HTR-8/SVneo (cell line): ENCODE measurements around the gene ZNF219.

Experiments used
- DNase-seq: peaks from one replicate; pipeline ENCODE4 v3.0.0; 2011; ENCODE audit warnings: low spot score, mixed read lengths; ENCODE audit not compliant: insufficient read length
- FAIRE-seq: peaks from 2 replicates; lab custom pipeline; 2011; peaks lifted over from hg19 to GRCh38; lab: Jason Lieb, UNC

ZNF219 gene

DNA sequence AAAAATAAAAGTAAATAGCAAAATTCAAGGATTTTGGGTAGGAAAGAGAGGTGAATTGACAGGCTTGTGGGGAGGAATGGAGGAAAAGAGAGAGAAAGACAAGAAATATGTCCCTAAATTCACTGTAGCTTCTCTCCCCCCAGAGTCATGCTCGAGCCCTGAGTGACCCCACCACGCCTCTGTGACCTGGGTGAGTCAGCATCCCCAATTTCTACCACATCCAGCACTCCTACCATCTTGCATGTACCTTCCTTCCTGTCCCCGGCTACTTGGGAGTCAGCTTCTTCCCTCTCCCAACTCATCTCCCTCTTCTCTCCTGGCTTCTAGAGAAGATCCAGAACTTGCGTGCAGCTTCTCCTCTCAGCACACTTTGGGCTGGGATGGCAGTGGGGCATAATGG, 9.8 kb downstream of the ZNF219 start:
- no peak for FAIRE-seq
- DNase-seq = no peak

DNA sequence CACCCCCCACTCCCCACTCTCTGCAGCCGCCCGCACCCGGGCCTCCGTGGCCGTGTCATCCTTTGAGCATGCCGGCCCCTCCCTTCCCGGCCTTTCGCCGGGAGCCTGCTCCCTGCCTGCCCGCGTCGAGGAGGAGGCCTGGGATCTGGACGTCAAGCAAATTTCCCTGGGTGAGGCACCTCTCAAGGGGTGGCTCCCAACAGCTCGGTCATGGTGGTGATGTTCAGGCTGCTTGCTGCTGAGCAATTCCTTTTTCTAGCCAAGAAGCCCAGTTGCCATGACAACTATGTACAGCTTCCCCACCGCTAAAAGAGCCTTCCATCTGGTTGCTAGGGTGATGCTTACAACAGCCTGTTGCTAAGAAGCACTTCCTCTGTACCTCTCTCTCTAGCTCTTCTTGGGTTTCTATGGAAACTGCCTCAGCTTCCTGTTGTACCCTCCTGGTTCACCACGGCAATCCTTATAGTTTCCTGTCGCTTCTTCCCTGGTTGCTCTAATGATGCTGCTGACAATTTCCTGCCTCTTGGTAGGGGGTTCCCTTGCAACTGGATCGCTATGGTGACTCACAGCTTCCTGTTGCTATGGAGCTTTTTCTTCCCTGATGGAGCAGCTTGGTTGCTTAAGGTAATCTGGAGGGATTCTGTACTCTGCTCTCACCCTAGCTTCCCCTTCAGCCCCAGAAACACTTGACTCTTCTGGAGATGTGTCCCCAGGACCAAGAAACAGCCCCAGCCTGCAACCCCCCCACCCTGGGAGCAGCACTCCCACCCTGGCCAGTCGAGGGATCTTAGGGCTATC, 11.0 kb downstream of the ZNF219 start:
- FAIRE-seq (no peak), DNase-seq (peak; percentile 52)

DNA sequence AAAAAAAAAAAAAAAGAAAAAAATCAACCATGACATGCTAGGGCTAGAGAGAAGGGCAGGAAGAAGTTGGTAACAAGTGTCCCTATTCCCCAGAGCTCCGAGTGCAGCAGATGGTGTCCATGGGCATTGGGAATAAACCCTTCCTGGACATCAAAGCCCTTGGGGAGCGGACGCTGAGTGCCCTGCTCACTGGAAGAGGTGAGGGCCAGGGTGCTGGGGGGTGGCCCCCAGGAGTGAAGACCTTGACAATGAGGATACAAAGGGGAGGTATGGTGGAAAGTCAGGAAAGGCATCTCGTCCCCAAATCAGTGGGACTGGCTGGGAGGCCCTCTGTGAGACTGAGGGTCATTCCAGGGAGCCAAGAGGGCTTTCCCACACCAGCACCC, 11.6 kb downstream of the ZNF219 start:
- DNase-seq (no peak), FAIRE-seq (no peak)

DNA sequence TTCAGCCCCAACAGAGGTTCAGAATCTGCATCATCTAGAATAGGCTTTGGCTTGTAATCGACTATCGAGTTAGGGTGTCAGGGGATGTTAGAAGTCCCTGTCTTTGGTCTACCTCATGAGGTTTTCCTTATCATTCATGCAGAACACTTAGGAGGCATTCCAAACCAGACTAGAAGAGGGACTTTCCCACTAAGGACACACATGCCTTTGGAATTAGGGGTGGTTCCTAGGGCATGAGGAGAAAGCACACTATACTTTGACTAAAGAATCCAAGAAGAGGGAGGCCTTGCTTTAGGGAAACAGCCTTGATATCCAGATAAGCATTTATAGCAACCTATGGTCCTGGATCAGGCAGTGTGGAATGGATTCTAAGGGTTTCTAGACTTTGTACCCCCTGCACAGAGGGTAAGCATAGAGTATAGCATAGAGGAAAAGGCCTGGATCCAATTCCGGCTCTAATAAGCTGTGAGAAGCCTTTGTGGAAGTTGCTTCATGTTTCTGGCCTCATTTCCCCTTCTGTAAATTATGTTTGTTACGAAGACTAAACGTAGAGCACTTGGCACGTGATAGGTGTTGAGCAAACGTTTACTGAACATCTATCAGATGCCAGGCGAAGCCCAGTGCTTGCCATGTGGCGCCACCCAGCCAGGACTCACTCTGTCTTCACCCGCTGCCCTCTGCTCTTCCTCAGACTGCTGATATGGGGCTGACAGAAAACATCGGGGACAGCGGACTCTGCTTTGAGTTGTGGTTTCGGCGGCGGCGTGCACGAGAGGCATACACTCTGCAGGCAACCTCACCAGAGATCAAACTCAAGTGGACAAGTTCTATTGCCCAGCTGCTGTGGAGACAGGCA, 13.2 kb downstream of the ZNF219 start:
- no peak for FAIRE-seq
- no peak for DNase-seq

DNA sequence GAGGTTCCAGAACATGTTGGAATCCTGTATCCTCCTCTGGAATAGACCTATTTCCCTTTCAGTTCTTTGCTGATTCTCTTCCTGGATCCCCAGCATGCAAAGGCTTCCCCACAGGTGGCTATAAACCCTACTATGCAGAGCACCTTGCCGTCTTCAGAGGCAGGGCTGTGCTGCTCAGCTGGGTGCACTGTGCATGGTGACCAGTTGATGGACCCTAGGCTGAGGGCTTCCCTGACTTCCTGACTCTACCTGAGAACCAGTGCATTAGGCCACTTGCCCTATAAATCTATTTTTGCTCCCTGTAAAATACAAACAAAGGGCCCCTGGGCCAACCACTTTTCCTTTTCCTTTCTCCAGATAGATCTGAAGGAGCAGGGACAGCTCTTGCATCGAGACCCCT, 14.1 kb downstream of the ZNF219 start:
- DNase-seq (no peak), FAIRE-seq (no peak)

DNA sequence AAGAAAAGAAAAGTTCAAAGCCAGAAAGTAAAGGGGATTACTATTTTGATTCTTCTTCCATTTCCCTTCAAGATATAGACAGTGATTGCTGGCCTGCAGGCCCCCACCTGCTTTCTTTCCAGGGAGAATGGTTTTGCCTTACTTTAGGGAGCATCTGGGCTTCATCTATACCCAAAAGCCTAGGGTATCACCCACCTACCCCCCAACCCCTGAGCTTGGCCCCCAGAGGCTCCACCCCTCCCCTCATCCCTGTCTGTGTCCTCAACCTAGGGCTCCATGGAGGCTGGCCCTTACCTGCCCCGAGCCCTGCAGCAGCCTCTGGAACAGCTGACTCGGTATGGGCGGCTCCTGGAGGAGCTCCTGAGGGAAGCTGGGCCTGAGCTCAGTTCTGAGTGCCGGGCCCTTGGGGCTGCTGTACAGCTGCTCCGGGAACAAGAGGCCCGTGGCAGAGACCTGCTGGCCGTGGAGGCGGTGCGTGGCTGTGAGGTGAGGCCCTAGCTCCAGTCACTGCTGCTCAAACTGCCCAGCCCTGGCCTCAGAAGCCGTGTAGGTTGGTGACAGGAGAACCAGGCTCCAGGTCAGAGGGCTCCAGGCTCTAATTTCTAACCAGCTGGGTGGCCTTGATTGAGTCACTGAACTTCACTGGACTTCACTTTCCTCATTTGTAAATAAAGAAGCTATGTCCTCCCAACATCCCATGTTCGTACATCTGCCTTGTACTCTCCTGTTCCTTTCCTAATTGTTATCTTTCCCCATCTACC, 14.7 kb downstream of the ZNF219 start:
- FAIRE-seq (no peak), DNase-seq (no peak)

DNA sequence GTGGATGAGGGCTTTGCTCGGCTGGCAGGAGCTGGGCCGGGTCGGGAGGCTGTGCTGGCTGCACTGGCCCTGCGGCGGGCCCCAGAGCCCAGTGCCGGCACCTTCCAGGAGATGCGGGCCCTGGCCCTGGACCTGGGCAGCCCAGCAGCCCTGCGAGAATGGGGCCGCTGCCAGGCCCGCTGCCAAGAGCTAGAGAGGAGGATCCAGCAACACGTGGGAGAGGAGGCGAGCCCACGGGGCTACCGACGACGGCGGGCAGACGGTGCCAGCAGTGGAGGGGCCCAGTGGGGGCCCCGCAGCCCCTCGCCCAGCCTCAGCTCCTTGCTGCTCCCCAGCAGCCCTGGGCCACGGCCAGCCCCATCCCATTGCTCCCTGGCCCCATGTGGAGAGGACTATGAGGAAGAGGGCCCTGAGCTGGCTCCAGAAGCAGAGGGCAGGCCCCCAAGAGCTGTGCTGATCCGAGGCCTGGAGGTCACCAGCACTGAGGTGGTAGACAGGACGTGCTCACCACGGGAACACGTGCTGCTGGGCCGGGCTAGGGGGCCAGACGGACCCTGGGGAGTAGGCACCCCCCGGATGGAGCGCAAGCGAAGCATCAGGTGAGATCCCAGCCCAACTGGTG, 16.8 kb downstream of the ZNF219 start:
- DNase-seq (no peak), FAIRE-seq (no peak)

DNA sequence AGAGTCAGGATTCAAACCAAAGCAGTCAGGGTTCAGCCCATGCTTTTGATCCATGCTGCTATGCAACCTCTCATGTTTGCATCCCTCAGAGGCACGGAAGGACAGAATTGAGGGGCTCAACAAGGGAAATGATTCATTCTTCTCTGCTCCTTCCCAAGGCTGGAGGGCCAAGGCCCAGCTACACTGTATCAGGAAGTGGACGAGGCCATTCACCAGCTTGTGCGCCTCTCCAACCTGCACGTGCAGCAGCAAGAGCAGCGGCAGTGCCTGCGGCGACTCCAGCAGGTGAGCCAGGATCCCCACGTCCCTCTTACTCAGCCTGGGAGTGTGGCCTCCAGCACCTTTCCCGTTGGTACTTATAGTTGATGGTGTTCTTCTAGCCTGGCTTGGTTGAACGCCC, 19.7 kb downstream of the ZNF219 start:
- no peak for FAIRE-seq

DNA sequence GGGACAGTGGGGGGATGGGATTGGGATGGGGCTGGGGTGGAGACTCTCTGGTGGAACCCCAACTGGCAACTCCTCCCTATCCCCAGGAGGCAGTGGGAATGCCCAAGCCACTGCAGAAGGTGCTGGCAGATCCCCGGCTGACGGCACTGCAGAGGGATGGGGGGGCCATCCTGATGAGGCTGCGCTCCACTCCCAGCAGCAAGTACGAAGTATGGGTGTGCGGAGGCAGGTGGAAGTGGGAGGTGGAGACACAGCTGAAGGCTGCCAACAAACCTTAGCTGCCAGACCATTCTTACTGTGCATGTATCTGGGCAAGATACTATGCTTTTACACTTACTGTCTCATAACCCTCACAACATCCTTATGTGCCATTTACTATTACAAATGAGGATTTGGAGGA, 20.2 kb downstream of the ZNF219 start:
- DNase-seq (no peak), FAIRE-seq (no peak)

More for the DNA sequence above, 19.7 kb downstream of the ZNF219 start:
- no peak for DNase-seq

DNA sequence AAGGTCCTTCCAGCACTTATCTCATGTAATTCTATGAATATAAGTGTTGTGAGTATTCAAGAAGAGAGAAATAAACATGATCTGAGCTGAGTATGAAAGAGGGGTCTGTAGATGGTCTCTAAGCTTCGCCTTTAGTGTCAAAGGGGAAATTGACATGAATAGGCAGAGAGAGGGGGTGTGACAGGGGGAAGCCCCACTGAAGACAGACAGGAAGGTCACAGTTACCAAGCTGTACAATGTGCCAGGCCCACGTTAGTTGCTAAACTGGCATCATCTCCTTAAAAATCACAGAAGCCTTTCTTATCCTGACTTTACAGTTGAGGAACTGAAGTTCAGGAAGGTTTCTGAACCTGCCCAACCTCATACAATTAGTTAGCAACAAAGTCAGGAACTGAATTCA, 20.8 kb downstream of the ZNF219 start:
- no peak for DNase-seq
- FAIRE-seq = no peak

DNA sequence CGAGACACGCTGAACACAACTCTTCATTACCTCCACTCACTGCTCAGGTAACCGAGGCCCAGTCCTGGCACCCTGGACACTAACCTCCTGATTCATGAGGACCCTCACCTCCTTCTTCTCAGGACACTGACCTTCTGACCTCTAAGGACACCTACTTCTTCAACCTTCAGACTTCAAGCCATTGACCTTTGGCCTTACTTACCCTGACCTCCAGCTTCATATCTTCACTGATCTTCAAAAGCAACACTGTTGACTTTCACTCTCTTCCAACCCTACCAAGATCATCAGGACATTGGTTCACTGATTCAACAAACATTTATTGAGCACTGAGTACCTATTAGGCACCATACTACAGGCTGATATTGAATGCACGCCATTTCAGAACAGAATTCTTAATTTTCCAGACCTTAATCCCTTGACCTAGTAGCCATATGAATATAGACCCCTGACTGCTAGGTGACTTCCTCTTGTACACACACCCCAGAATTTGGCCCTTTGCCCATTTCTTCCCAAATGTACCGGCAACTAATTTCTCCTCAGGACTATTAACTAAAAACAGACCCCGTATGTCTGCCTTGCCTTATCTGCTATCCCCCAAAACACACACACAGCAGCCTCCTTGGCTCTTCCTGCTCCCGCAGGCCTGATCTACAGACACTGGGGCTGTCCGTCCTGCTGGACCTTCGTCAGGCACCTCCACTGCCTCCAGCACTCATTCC, 22.6 kb downstream of the ZNF219 start:
- DNase-seq (no peak), FAIRE-seq (no peak)

DNA sequence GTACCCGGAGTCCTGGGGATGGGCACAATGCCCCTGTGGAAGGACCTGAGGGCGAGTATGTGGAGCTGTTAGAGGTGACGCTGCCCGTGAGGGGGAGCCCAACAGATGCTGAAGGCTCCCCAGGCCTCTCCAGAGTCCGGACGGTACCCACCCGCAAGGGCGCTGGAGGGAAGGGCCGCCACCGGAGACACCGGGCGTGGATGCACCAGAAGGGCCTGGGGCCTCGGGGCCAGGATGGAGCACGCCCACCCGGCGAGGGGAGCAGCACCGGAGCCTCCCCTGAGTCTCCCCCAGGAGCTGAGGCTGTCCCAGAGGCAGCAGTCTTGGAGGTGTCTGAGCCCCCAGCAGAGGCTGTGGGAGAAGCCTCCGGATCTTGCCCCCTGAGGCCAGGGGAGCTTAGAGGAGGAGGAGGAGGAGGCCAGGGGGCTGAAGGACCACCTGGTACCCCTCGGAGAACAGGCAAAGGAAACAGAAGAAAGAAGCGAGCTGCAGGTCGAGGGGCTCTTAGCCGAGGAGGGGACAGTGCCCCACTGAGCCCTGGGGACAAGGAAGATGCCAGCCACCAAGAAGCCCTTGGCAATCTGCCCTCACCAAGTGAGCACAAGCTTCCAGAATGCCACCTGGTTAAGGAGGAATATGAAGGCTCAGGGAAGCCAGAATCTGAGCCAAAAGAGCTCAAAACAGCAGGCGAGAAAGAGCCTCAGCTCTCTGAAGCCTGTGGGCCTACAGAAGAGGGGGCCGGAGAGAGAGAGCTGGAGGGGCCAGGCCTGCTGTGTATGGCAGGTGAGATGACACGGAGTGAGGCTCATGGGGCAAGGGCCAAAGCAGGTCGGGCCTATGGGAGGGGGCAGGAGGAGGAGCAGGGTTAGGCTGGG, 23.8 kb downstream of the ZNF219 start:
- FAIRE-seq (no peak), DNase-seq (no peak)

DNA sequence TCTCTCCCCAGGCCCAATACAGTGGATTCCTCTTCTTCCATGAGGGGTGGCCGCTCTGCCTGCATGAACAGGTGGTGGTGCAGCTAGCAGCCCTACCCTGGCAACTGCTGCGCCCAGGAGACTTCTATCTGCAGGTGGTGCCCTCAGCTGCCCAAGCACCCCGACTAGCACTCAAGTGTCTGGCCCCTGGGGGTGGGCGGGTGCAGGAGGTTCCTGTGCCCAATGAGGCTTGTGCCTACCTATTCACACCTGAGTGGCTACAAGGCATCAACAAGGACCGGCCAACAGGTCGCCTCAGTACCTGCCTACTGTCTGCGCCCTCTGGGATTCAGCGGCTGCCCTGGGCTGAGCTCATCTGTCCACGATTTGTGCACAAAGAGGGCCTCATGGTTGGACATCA, 24.5 kb downstream of the ZNF219 start:
- DNase-seq = no peak
- FAIRE-seq = no peak

DNA sequence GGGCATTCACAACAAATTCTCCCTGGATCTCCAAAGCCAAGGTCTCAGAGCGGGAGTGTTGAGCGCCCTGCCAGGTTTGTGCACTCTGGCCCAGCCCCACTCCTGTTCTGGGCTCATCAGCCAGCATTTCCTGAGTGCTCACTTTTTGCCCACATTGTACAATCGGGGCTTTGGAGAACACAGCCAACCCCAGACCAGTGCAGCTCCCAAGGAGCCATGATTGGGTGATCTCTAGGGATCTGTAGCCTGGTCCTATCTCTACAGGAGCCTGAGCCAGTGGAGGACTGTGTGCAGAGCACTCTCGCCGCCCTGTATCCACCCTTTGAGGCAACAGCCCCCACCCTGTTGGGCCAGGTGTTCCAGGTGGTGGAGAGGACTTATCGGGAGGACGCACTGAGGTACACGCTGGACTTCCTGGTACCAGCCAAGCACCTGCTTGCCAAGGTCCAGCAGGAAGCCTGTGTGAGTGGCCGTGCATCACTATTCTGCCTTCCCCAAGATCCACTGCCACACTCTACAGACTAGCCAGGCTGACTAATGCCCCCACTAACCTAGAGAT, 25.6 kb downstream of the ZNF219 start:
- no peak for FAIRE-seq
- no peak for DNase-seq

DNA sequence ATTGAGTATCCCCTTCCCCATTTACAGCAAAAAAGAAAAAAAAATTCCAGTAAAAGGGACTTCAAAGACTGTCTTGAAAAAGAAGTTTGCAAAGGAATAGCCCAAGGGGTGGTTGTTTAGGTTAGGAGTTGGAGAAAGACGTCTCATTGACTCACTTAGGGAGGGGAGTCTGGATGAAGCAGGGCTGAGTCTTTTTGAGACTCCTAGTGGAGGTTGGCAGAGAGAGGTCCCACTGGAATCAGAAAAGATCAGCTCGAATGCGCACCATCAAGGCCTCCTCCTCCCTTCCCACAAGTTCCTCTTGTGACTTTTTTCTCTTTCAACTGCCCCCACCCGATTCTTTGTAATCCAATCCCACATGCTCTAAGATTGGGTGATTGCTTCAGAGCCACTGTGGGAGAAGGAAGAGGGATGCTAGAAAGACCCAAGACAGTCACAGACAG, 26.4 kb downstream of the ZNF219 start:
- DNase-seq = no peak
- FAIRE-seq = no peak

DNA sequence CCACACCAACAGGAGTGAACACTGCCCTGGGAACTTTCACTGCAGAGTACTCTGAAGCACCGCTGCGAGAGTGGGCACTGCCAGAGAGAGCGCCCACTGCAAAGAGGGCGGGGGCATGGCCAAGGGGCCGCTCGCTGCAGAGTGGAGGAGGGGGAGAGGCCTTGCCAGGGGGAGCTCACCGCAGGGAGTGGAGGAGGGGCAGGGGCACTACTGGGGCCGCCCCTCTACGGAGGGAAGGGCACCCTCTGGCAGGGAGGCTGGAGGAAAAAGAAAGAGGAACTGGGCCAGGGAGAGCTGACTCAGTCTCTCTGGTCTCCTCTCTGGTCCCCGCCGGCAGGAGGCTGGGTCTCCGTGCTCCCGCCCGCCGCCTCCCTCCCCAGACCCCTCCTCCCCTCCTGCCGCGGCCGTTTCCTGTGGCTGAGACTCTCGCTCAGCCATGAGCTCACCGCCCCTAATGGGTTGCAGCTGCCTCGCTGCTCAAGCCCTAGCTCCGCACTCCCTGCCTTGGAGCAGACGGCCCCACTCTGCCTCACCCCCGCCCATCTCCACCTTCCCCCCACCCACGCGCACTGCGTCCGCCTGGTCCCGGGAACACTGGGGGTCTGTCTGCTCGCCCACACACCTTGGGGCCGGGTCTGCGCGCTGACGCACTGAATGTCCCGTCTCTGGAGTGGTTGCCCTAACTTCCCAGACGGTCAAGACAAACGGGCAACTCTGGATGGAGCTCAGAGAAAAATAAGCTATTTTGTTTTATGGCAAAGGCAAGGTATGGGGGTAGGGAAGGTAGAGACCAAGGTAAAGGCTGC, 27.0 kb downstream of the ZNF219 start:
- DNase-seq (peak; percentile 73), FAIRE-seq (peak; percentile 75)

DNA sequence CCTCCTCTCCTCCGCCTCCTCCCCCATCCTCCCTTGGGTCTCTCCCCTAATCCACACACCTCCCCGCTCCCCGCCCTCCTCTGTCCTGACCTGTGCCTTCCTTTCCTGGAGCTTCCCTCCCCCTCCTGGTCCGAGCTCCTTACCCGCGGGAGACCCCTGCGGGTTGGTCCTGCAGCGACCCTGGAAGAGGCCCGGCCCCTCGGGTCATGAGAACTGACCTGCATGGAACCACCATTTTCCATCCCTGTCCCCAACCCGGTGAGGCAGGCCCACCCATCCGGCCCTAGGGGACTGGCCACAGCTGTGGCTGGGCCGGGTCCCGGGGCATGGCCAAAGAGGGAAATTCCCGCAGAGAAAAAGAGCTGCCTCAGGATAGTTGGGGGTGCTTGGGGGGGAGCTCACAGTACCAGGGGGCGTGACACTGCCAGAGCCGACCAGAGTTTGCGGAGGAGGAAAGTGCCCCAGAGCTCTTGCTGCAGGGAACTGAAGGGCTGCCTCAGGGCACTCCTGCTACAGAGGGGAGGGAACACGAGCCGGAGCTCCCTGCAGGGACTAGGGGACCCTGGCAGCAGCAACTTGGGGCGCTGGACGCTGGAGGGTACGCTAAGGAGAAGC, 27.7 kb downstream of the ZNF219 start:
- no peak for DNase-seq
- FAIRE-seq = no peak
